HuH-7.5 (cell line): ENCODE data around the gene STX1A.

Experiments
- DNase-seq: peaks from one replicate; pipeline ENCODE4 v3.0.0; 2011; ENCODE audit warnings: low spot score

The STX1A gene

GRCh38 chr7:73718905-73719805 is at the start of gene STX1A:
TSS of gene STX1A (minus strand) at chr7:73719669. CDS start at chr7:73719631, 38 bp downstream.
- DNase-seq = peak; percentile 85

- DNase-seq = no peak
These were observed 49.4 kb upstream of the STX1A start for GRCh38 chr7:73768641-73769480.

GRCh38 chr7:73766556-73767229 is 47.2 kb upstream of the STX1A start:
- DNase-seq = no peak

GRCh38 chr7:73762659-73762999 is 43.2 kb upstream of the STX1A start:
- DNase-seq = no peak

GRCh38 chr7:73761854-73762658 is 42.6 kb upstream of the STX1A start:
- DNase-seq = no peak

- no peak for DNase-seq
These were observed 39.2 kb upstream of the STX1A start for GRCh38 chr7:73758581-73759138.

- DNase-seq = no peak
These were observed 30.7 kb upstream of the STX1A start for GRCh38 chr7:73749931-73750776.

- DNase-seq = no peak
These were observed 26.9 kb upstream of the STX1A start for GRCh38 chr7:73746378-73746777.

GRCh38 chr7:73742753-73743641 is 23.5 kb upstream of the STX1A start:
- peak; percentile 67 for DNase-seq

GRCh38 chr7:73742338-73742752 is 22.9 kb upstream of the STX1A start:
- no peak for DNase-seq

- DNase-seq = no peak
These were observed 22.1 kb upstream of the STX1A start for GRCh38 chr7:73741600-73741999.

GRCh38 chr7:73740771-73741170 is 21.3 kb upstream of the STX1A start:
- no peak for DNase-seq

- no peak for DNase-seq
These were observed 20.7 kb upstream of the STX1A start for GRCh38 chr7:73740212-73740611.

- DNase-seq = no peak
These were observed 19.9 kb upstream of the STX1A start for GRCh38 chr7:73739387-73739767.

GRCh38 chr7:73738612-73739386 is 19.3 kb upstream of the STX1A start, which contains the start of gene ABHD11:
TSS of gene ABHD11 (minus strand) at chr7:73738802. CDS start at chr7:73738770, 32 bp downstream.
- peak; percentile 81 for DNase-seq

- DNase-seq = peak; percentile 61
These were observed 18.7 kb upstream of the STX1A start for GRCh38 chr7:73738220-73738611.

GRCh38 chr7:73737491-73738219 is 18.2 kb upstream of the STX1A start:
- DNase-seq = no peak

- DNase-seq = no peak
These were observed 17.4 kb upstream of the STX1A start for GRCh38 chr7:73736885-73737284.
